ENCODE data around the gene ASNSD1. TPM values are rescaled to one million over a fixed set of nuclear protein-coding genes. Genes with fewer than 3 reads are reported as not detected.

The ASNSD1 gene
- total and polyA plus RNA-seq, 9 of the 15 experiments (the other 6 are each of a cell fraction or from before 2014, with no cell fraction given), result 23.9 to 56.4 (median 38.3) TPM

- TF ChIP-seq, protein P1, sequence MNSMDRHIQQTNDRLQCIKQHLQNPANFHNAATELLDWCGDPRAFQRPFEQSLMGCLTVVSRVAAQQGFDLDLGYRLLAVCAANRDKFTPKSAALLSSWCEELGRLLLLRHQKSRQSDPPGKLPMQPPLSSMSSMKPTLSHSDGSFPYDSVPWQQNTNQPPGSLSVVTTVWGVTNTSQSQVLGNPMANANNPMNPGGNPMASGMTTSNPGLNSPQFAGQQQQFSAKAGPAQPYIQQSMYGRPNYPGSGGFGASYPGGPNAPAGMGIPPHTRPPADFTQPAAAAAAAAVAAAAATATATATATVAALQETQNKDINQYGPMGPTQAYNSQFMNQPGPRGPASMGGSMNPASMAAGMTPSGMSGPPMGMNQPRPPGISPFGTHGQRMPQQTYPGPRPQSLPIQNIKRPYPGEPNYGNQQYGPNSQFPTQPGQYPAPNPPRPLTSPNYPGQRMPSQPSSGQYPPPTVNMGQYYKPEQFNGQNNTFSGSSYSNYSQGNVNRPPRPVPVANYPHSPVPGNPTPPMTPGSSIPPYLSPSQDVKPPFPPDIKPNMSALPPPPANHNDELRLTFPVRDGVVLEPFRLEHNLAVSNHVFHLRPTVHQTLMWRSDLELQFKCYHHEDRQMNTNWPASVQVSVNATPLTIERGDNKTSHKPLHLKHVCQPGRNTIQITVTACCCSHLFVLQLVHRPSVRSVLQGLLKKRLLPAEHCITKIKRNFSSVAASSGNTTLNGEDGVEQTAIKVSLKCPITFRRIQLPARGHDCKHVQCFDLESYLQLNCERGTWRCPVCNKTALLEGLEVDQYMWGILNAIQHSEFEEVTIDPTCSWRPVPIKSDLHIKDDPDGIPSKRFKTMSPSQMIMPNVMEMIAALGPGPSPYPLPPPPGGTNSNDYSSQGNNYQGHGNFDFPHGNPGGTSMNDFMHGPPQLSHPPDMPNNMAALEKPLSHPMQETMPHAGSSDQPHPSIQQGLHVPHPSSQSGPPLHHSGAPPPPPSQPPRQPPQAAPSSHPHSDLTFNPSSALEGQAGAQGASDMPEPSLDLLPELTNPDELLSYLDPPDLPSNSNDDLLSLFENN (IDR thresholded peaks at IDR 0.05; ENCODE audit: low read depth in 2 of 2, low read length in 2 of 2), result no peak
- no peak for TF ChIP-seq HDAC8 (tag; IDR thresholded peaks at IDR 0.05)
- TF ChIP-seq ZNF592 (IDR thresholded peaks at IDR 0.05), result no peak
- TF ChIP-seq TSHZ1 (CRISPR knock-in tag; IDR thresholded peaks at IDR 0.05), result no peak
- TF ChIP-seq ZNF146 (CRISPR knock-in tag; IDR thresholded peaks at IDR 0.05; ENCODE audit: unreplicated experiment), result no peak
Observed at GRCh38 chr2:189638301-189639006, 22.8 kb upstream of the ASNSD1 start (continued).
